Skin epidermis (tissue), 12 donors: ENCODE results near the gene MUC22.

ENCODE experiments used
- H3K27ac ChIP-seq, 21 experiments: fragments of 200-600 bp; sonication (generic) in 11 of 21; one replicate each; pipeline ENCODE4 v1.5.0; 2020; ENCODE audit warnings: mild to moderate bottlenecking in 3 of 21, inconsistent platforms in 2 of 21, moderate library complexity in 2 of 21
- H3K4me3 ChIP-seq, 7 experiments: fragments of 200-600 bp; sonication (generic) in 2 of 7; one replicate each; pipeline ENCODE4 v1.5.0; 2020; ENCODE audit warnings: inconsistent platforms in 2 of 7, mild to moderate bottlenecking in 2 of 7, moderate library complexity in 1 of 7

MUC22 gene

GRCh38 chr6:31068669-31069340 lies 58.5 kb downstream of the MUC22 start:
- no peak overlapping the region for H3K27ac ChIP-seq
- H3K4me3 ChIP-seq, result no peak overlapping the region

GRCh38 chr6:31070711-31071197 lies 60.5 kb downstream of the MUC22 start:
- no peak overlapping the region for H3K4me3 ChIP-seq
- no peak overlapping the region for H3K27ac ChIP-seq

GRCh38 chr6:31074401-31074800 lies 64.1 kb downstream of the MUC22 start:
- Histone ChIP-seq H3K27ac (no peak overlapping the region), H3K4me3 (no peak overlapping the region)

GRCh38 chr6:31075528-31075927 lies 65.3 kb downstream of the MUC22 start:
- H3K4me3 ChIP-seq, result no peak overlapping the region
- H3K27ac ChIP-seq, result no peak overlapping the region

- no peak overlapping the region for H3K27ac ChIP-seq
- H3K4me3 ChIP-seq, result no peak overlapping the region
Measured at GRCh38 chr6:31076611-31077010, 66.3 kb downstream of the MUC22 start.

- H3K4me3 ChIP-seq, result no peak overlapping the region
- H3K27ac ChIP-seq, result no peak overlapping the region
Measured at GRCh38 chr6:31079656-31080261, 69.5 kb downstream of the MUC22 start.

- Histone ChIP-seq H3K4me3 (no peak overlapping the region), H3K27ac (no peak overlapping the region)
Measured at GRCh38 chr6:31081872-31082271, 71.6 kb downstream of the MUC22 start.

GRCh38 chr6:31083742-31084354 lies 73.6 kb downstream of the MUC22 start:
- Histone ChIP-seq H3K27ac (no peak overlapping the region), H3K4me3 (no peak overlapping the region)
